Activated naive CD8-positive, alpha-beta T cell treated with anti-CD3 and anti-CD28 coated beads for 36 hours (primary cell): ENCODE measurements around the gene CACNA1C. TPM values are rescaled to one million over a fixed set of nuclear protein-coding genes. Genes with fewer than 3 reads are reported as not detected.
A peak's percentile ranks its signal among the peaks of the same experiment; 100 is the strongest.

ENCODE experiments used
- DNase-seq: peaks from one replicate; pipeline ENCODE4 v3.0.0; 2021
- H3K27ac Mint-ChIP-seq: one replicate; pipeline ENCODE4 v1.8.0; 2022; ENCODE audit warnings: mild to moderate bottlenecking, moderate library complexity, mixed read lengths
- H3K27me3 Mint-ChIP-seq: one replicate; pipeline ENCODE4 v1.8.0; 2022; ENCODE audit warnings: mild to moderate bottlenecking, mixed read lengths
- H3K36me3 Mint-ChIP-seq: one replicate; pipeline ENCODE4 v1.8.0; 2021; ENCODE audit warnings: mild to moderate bottlenecking, mixed read lengths
- H3K4me1 Mint-ChIP-seq: one replicate; pipeline ENCODE4 v1.8.0; 2021; ENCODE audit warnings: mixed read lengths
- H3K4me3 Mint-ChIP-seq: one replicate; pipeline ENCODE4 v1.8.0; 2022; ENCODE audit warnings: mild to moderate bottlenecking, moderate library complexity, mixed read lengths
- H3K9me3 Mint-ChIP-seq: one replicate; pipeline ENCODE4 v1.8.0; 2022; ENCODE audit warnings: mixed read lengths
- total RNA-seq, 2 experiments: library from RNA; stranded (reverse); gene quantifications; one replicate each; pipeline ENCODE4 v1.2.3, GENCODE V29; 2021

The CACNA1C gene
- total RNA-seq, 2 experiments from 2014 or later = 0.02 to 0.14 TPM

- no peak overlapping the region for H3K4me3 Mint-ChIP-seq
- H3K9me3 Mint-ChIP-seq = peaks cover 6% of the 10 kb centered on the region
- no peaks in the 10 kb centered on the region for H3K4me1 Mint-ChIP-seq
- H3K27me3 Mint-ChIP-seq = peaks cover 3% of the 10 kb centered on the region
- no peak overlapping the region for H3K27ac Mint-ChIP-seq
- DNase-seq = no peak
- H3K36me3 Mint-ChIP-seq = no peaks in the 10 kb centered on the region
Observed at GRCh38 chr12:2593045-2593444, 540.3 kb downstream of the CACNA1C start.

- no peak for DNase-seq
- Mint-ChIP-seq H3K27me3 (no peaks in the 10 kb centered on the region), H3K4me1 (no peaks in the 10 kb centered on the region), H3K4me3 (no peak overlapping the region), H3K27ac (no peak overlapping the region), H3K9me3 (peaks cover 6% of the 10 kb centered on the region), H3K36me3 (no peaks in the 10 kb centered on the region)
Observed at GRCh38 chr12:2596441-2596840, 543.7 kb downstream of the CACNA1C start.

- no peaks in the 10 kb centered on the region for H3K9me3 Mint-ChIP-seq
- no peak for DNase-seq
- H3K36me3 Mint-ChIP-seq = no peaks in the 10 kb centered on the region
- H3K27me3 Mint-ChIP-seq = peaks cover 8% of the 10 kb centered on the region
- no peak overlapping the region for H3K4me3 Mint-ChIP-seq
- H3K27ac Mint-ChIP-seq = no peak overlapping the region
- H3K4me1 Mint-ChIP-seq = peaks cover 4% of the 10 kb centered on the region
Observed at GRCh38 chr12:2605301-2605700, 552.5 kb downstream of the CACNA1C start.

GRCh38 chr12:2606186-2606910, 553.6 kb downstream of the CACNA1C start:
- Mint-ChIP-seq H3K4me1 (peaks cover 4% of the 10 kb centered on the region), H3K27me3 (peaks cover 14% of the 10 kb centered on the region), H3K27ac (no peak overlapping the region), H3K4me3 (no peak overlapping the region), H3K9me3 (no peaks in the 10 kb centered on the region), H3K36me3 (no peaks in the 10 kb centered on the region)
- no peak for DNase-seq

DNA sequence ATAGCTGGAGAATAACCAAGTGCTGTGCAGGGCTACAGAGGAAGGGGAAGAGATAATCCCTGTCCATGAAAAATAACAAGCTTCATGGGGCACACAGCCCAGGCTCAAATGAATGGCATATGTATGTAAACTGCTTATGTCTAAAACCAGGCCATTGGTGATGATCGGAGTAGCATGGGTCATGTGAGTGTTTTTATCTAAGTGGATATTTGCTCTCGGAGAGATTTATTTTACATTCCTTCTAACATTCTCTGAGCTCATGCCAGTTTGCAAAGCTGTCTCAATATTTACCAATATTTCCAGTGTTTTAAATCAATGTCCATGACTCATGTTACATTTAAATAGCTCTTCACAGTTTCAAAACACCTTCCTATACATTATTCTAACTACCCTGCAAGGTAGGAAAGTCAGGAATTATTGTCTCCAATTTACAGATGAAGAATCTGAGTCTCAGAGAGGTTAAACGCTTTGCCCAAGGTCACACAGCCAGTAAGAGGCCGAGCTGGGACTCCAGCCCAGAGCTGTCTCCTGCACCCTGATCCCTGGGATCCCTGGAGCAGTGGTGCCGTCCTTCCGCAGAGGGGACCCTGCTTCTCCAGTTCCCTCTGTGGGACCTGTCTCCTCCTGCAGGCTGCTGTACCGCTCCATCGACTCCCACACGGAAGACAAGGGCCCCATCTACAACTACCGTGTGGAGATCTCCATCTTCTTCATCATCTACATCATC, 555.3 kb downstream of the CACNA1C start:
- no peak for DNase-seq
- no peaks in the 10 kb centered on the region for H3K9me3 Mint-ChIP-seq
- H3K4me1 Mint-ChIP-seq = peaks cover 4% of the 10 kb centered on the region
- H3K27ac Mint-ChIP-seq = no peak overlapping the region
- H3K4me3 Mint-ChIP-seq = no peak overlapping the region
- H3K36me3 Mint-ChIP-seq = no peaks in the 10 kb centered on the region
- H3K27me3 Mint-ChIP-seq = peaks cover 15% of the 10 kb centered on the region

GRCh38 chr12:2608608-2608945, 555.8 kb downstream of the CACNA1C start:
- Mint-ChIP-seq H3K27ac (no peak overlapping the region), H3K4me3 (no peak overlapping the region), H3K9me3 (no peaks in the 10 kb centered on the region), H3K27me3 (peaks cover 15% of the 10 kb centered on the region), H3K36me3 (no peaks in the 10 kb centered on the region), H3K4me1 (peaks cover 8% of the 10 kb centered on the region)
- DNase-seq = no peak

GRCh38 chr12:2609020-2609419, 556.2 kb downstream of the CACNA1C start:
- no peaks in the 10 kb centered on the region for H3K36me3 Mint-ChIP-seq
- no peak for DNase-seq
- peaks cover 15% of the 10 kb centered on the region for H3K27me3 Mint-ChIP-seq
- H3K27ac Mint-ChIP-seq = no peak overlapping the region
- H3K9me3 Mint-ChIP-seq = no peaks in the 10 kb centered on the region
- H3K4me3 Mint-ChIP-seq = no peak overlapping the region
- peaks cover 10% of the 10 kb centered on the region for H3K4me1 Mint-ChIP-seq

- H3K27me3 Mint-ChIP-seq = peaks cover 22% of the 10 kb centered on the region
Observed at GRCh38 chr12:2610358-2610757, 557.6 kb downstream of the CACNA1C start.

DNA sequence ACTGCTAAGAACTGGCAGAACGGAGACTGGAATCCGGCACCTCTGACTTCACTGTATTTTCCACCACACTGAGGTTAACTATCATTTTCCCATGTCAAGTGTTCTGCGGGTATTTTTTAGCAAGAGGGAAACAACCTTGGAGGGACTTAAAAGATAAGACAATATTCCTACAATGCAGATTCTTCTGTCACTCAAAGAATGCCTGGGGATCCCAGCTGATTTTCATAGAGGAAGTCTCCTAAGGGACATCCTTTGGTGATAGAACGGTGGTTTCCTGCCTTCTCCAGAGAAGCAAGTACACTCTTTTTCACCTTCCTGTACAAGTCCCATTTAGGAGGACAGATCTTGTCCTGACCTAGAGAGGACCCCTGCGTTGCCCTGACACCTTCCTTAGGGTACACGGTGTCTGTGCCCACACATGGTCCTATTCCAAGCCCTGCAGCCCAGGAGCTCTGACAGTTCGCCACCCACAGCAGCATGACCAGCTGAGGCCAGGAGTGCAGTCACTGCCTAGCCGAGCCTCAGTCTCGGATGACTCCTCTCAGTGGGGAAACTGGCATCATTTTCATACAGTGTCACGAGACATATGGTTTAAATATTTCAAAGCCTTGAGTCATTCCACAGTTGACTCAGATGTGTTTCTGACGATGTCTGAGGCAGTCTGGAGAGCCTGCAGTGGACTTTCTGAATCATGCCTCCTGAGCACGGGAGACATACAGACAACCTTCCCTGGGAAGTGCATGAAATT, 560.7 kb downstream of the CACNA1C start:
- peak; percentile 21 for DNase-seq
- no peak overlapping the region for H3K27ac Mint-ChIP-seq
- peaks cover 36% of the 10 kb centered on the region for H3K27me3 Mint-ChIP-seq
- no peaks in the 10 kb centered on the region for H3K36me3 Mint-ChIP-seq
- peaks cover 10% of the 10 kb centered on the region for H3K4me1 Mint-ChIP-seq
- H3K4me3 Mint-ChIP-seq = no peak overlapping the region
- no peaks in the 10 kb centered on the region for H3K9me3 Mint-ChIP-seq

More at GRCh38 chr12:2610358-2610757, 557.6 kb downstream of the CACNA1C start:
- Mint-ChIP-seq H3K9me3 (no peaks in the 10 kb centered on the region), H3K27ac (no peak overlapping the region), H3K4me3 (no peak overlapping the region), H3K4me1 (peaks cover 10% of the 10 kb centered on the region), H3K36me3 (no peaks in the 10 kb centered on the region)
- no peak for DNase-seq

DNA sequence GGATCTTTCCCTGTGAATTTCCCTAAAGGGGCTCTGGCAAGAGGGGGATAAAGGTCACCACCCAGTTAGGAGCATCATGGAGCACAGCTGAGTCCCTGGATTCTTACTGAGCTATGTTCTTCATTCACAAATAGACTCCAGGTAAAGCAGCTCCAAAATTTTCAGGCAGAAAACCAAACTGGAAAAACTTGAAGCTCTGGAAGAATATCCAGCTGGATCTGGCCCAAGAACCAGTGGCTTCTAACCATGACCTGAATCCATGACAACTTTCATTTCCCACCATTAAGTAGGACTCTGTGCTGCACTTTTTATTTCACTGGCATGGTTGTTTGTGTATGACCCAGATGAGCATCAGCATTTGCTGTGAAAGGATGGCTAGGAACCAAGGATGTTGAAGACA, 561.6 kb downstream of the CACNA1C start:
- no peak for DNase-seq
- Mint-ChIP-seq H3K36me3 (no peaks in the 10 kb centered on the region), H3K27me3 (peaks cover 30% of the 10 kb centered on the region), H3K4me1 (peaks cover 6% of the 10 kb centered on the region), H3K9me3 (no peaks in the 10 kb centered on the region), H3K4me3 (no peak overlapping the region), H3K27ac (no peak overlapping the region)

- Mint-ChIP-seq H3K27ac (no peak overlapping the region), H3K4me1 (peaks cover 6% of the 10 kb centered on the region), H3K36me3 (no peaks in the 10 kb centered on the region), H3K27me3 (peaks cover 25% of the 10 kb centered on the region), H3K9me3 (no peaks in the 10 kb centered on the region), H3K4me3 (no peak overlapping the region)
- DNase-seq = no peak
Observed at GRCh38 chr12:2615665-2616402, 563.0 kb downstream of the CACNA1C start.

DNA sequence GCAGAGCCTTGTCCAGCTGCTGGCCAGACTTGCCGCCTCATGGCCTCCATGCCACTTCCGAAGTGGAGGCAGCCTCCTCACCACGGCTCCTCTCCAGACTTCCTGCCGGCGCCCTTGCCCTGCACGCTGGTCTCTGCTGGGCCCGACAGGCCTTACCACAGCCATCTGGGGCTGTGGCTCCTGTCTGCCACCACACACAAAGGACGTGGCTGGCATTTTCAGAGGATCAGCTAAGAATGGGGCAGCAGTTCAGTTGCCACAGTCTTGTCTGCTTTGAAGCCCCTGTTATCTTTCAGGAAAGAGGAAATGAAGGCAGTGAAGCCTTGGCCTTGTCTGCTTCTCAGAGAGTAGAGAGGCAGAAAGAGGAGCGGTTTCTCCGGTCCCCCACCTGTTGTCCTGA, 564.0 kb downstream of the CACNA1C start:
- Mint-ChIP-seq H3K4me1 (peaks cover 6% of the 10 kb centered on the region), H3K27me3 (peaks cover 25% of the 10 kb centered on the region), H3K27ac (no peak overlapping the region), H3K4me3 (no peak overlapping the region), H3K9me3 (no peaks in the 10 kb centered on the region), H3K36me3 (no peaks in the 10 kb centered on the region)
- no peak for DNase-seq

GRCh38 chr12:2617365-2617764, 564.6 kb downstream of the CACNA1C start:
- no peaks in the 10 kb centered on the region for H3K9me3 Mint-ChIP-seq
- peaks cover 6% of the 10 kb centered on the region for H3K4me1 Mint-ChIP-seq
- H3K27me3 Mint-ChIP-seq = peaks cover 26% of the 10 kb centered on the region
- DNase-seq = no peak
- H3K4me3 Mint-ChIP-seq = no peak overlapping the region
- no peak overlapping the region for H3K27ac Mint-ChIP-seq
- H3K36me3 Mint-ChIP-seq = no peaks in the 10 kb centered on the region

- H3K27me3 Mint-ChIP-seq = peaks cover 26% of the 10 kb centered on the region
- H3K4me3 Mint-ChIP-seq = no peak overlapping the region
- no peaks in the 10 kb centered on the region for H3K9me3 Mint-ChIP-seq
- no peak overlapping the region for H3K27ac Mint-ChIP-seq
- H3K4me1 Mint-ChIP-seq = peaks cover 4% of the 10 kb centered on the region
- DNase-seq = no peak
- H3K36me3 Mint-ChIP-seq = no peaks in the 10 kb centered on the region
Observed at GRCh38 chr12:2618291-2618995, 565.7 kb downstream of the CACNA1C start.
